ENCODE measurements around the gene PPP2R5A.
"Not testable (repeated sequence)": the region's sequence is repeated elsewhere in the genome, so short reads cannot be mapped to it uniquely, and the experiment has no call there.

Gene PPP2R5A

DNA sequence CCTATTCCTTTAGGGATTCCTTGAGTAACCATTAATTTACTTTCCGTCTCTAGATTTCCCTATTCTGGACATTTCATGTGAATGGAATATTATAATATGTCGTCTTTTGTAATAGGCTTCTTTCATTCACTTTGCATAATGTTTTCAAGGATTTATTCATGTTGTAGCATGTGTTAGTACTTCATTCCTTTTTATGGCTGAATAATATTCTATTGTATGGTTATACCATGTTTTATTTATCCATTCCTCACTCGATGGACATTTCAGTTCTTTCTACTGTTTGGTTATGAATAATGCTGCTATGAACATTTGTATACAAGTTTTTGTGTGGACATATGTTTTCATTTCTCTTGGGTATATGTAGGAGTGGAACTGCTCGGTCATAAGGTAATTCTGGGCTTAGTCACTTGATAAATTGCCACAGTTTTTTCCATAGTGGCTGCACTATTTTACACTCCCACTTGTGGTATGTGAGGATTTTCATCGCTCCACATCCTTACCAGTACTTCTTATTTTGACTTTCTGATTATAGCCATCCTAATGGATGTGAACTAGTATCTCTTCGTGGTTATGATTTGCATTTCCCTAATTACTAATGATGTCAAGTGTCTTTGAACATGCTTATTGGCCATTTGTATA, 17.7 kb downstream of the PPP2R5A start:
- DNase-seq = no peak

DNA sequence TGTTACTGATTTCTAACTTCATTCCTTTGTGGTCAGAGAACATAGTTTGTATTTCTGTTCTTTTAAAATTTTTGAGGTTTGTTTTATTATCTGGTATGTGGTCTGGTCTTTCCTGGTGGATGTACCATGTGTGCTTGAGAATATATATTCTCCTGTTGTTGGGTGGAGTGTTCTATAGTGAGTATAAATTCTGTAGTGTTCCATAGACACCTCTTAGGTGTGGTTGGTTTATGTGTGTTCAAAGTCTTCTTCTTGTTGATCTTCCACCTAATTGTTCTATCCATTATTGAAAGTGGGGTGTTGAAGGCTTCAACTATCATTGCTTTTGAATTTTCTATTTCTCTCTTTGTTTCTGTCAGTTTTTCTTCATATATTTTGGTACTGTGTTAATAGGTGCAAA, 20.1 kb downstream of the PPP2R5A start:
- no peak for DNase-seq

DNA sequence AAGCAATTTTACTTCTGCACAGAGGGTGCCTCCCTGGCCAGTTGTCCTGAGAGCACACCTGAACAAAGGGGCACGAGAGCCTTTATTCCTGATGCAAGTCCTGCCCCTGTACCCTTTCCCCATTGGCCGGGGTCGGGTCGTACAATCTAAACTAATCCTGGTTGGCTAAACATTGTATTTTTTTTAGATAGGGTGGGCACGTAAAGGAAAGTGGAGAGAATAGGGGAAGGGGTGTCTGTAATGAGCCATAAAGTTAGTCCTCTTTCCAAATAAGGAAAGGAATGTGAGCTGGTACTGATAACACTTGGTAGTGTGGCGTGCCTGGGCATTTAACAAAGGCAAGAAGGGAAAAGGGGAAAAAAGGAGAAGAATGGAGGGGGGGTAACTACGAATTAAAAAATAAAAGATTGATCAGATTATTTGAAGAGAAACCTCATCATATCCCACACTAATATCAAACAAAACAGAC, 20.8 kb downstream of the PPP2R5A start:
- not testable (repeated sequence) for DNase-seq

DNA sequence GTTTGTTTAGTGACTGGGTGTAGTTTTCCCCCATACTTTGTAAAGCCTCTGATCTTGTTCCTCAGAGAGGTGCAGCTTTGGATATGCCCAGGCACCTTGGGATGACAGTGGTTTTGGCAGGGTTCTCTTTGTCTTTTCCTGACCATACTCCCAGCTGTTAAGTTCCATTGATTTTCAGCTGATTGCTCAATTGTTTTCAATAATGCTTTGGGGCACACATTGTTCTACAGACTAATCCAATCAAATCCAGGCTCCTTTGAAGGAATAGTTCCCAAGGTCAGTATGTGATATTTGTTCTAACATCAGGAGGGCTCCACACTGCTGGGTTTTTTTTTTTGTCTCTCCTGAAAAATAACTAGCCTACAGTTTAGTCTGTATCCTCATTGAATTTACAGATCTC, 24.8 kb downstream of the PPP2R5A start:
- DNase-seq = no peak

DNA sequence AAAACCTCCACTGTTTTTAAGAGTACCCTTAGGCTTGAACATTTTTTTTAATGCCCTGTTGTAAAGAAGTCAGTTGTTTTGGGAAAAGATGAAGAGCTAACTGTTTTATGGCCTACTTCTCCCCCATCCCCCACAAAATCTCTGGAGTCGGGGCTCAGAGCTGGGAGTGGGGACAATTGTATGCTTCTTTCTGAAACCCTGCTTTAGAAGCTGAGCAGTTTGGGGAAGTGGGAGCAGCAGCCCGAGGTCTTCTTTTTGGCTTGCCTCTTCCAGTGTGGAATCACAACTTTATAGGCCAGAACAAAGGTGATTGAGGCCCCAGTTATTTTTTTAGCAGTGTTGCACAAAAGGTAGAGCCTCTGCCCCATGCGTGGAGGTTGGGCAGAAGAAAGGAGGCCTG, 25.2 kb downstream of the PPP2R5A start:
- DNase-seq = no peak

DNA sequence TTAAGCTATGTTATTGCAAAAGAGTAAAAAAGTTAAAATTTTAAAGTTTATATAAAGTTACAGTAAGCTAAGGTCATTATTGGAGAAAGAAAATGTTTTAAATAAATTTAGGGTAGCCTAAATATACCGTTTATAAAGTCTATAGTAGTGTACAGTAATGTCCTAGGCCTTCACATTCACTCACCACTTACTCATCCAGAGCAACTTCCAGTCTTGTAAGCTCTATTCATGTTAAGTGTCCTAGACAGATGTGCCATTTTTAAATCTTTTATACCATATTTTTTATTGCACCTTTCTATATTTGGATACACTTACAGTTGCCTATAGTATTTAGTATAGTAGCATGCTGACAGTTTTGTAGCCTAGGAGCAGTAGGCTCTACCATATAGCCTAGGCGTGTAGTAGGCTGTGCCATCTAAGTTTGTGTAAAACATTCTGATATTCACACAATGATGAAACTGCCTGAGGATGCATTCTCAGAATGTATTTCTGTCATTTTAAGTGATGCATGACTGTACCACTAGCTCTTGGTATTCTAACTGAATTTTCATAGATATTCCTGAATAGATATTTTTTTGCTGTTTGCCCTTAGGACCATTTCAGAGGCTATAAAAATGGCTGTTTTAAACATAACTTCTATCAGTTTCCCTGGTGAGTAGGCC, 26.8 kb downstream of the PPP2R5A start:
- no peak for DNase-seq

DNA sequence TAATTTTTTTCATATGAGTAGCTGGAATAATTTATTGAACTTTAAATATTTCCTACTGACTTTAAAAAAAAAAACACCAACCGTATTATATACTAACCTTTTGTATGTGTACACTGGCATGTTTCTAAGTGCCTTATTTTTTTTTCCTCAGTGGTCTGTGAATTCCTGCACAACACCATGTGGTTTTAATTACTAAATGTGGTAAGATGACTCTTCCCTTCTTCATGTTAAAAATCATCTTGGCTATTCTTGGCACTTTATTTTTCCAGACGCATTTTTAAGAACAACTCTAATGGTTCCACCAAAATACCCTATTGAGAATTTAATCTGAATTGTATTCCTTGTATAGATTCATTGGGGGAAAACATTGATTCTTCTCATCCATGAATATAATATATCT, 28.4 kb downstream of the PPP2R5A start:
- DNase-seq = no peak

DNA sequence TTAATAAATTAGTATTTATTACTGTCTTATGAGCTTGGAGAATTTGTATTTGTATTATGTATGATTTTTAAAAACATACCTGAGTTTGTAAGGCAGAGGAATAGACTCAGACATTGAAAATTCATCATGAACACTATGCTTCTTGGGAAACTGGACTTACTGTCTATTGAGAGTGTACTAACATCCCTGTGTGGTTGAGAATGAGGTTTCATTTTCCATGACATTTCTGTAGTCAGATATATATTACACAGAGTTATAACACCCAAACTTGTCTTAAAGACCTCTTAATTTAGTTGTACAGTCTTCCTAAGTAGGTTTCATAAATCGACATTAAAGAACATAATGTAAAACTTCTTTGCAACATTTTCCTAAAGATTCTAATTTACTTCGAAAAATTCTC, 30.0 kb downstream of the PPP2R5A start:
- no peak for DNase-seq

DNA sequence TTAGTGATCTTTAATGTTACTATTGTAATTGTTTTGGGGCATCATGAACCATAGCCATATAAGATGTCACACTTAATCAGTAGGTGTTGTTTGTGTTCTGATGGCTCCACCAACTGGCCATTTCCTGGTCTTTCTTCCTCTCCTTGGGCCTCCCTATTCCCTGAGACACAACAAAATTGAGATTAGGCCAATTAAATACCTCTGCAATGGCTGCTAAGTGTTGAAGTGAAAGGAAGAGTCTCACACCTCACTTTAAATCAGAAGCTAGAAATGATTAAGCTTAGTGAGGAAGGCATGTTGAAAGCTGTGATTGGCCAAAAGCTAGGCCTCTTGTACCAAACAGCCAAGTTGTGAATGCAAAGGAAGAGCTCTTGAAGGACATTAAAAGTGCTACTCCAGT, 30.7 kb downstream of the PPP2R5A start:
- peak in 1 of 2 donors; percentile 31 for DNase-seq

DNA sequence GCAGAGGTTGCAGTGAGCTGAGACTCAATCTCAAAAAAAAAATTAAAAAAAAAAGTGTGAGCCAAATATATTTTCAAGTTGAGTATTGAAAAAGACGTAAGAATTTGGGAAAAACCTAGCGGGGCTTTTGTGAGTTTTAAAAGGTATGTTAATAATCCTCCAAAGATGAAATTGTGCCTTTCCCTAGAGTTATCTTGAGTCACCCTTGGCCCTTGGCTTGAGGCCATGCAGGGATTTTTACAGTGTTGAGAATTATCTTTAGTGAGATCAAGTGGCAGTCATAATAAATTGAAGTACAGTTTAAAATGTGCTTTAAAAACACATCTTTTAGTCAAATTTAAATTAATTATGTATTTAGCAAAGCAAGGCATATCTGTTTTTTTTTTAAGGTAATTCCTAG, 32.7 kb downstream of the PPP2R5A start:
- DNase-seq = no peak

DNA sequence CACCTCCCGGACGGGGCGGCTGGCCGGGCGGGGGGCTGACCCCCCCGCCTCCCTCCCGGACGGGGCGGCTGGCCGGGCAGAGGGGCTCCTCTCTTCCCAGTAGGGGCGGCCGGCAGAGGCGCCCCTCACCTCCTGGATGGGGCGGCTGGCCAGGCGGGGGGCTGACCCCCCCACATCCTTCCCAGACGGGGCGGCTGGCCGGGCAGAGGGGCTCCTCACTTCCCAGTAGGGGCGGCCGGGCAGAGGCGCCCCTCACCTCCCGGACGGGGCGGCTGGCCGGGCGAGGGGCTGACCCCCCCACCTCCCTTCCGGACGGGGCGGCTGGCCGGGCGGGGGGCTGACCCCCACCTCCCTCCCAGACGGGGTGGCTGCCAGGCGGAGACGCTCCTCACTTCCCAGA, 35.8 kb downstream of the PPP2R5A start:
- not testable (repeated sequence) for DNase-seq

DNA sequence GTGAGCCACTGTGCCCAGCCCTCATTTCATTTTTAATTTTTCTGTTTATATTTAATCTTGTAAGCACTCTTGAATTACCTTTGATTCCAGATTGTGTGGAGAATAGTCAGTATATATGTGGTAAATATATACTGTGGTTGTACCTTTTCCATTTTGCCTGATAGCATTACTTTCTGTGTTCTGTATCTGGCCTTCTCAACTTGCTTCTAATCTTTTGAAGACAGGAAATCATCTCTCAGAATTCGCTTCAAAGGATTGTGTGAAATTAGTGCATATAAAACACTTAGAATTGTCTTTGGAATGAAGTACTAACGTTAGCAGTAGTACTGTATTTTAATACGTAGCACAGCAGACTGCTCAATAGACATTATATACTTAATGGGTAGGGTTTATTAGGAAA, 37.9 kb downstream of the PPP2R5A start:
- no peak for DNase-seq

DNA sequence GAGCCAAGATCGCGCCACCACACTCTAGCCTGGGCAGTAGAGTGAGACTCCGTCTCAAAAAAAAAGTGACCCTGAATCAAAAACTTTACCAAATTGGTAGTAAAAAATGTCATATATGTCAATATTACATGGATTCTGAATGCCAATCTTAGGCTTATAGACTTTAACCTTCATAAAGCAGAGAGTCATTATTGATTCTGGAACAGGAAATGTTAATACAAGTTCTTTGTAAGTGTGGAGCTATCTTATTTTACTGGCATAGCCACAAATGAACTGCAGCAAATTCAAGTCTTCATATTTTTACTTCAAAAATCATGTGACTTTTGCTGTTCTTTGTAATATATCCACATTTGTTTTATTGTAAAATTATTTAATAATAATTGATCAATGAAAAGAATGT, 41.3 kb downstream of the PPP2R5A start:
- no peak for DNase-seq

DNA sequence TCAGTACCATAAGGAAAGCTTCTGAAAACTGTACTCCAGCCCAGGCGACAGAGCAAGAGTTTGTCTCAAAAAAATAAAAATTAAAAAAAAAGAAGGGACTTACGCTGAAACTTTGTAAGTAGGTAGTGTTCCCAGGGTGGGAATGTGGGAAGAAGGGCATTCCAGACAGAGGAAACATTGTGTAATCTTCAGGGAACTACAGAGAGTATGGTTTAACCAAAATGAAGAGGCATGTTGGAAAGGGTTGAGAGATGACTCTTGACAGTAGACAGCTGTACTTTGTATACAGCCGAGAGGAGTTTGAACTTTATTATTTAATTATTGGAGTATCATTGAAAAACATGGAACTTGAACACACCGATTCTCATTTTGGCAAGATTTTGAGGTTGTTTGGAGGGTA, 43.0 kb downstream of the PPP2R5A start:
- no peak for DNase-seq

DNA sequence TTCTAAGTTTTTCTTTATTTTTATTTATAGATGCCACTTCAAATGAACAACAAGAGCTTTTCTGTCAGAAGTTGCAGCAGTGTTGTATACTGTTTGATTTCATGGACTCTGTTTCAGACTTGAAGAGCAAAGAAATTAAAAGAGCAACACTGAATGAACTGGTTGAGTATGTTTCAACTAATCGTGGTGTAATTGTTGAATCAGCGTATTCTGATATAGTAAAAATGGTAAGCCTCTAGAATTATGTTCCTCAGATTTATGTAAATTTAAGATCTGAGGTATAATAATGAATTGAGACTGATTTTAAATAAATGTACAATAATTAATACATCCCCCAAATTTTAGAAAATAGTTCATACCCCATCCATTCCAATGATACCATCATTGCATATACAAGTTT, 43.9 kb downstream of the PPP2R5A start:
- DNase-seq = no peak

DNA sequence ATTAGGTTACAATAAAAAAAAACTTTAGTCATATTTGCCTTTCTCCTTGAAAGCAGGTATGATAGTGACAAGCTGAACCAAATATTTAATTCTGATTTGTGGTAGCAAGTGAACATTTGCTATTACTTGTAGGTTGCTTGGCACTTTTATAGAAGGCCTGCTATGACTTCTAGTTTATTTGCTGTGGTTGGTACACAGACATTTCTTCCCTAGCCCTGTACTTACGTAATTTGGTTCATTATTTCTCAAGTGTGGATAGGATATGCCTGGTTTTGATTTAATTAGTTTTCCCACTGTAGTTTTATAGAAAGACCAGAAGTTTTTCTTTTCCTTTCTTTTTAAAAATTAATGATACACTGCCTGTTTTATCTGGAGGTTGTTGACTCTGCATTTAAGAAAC, 55.9 kb downstream of the PPP2R5A start:
- DNase-seq = no peak

DNA sequence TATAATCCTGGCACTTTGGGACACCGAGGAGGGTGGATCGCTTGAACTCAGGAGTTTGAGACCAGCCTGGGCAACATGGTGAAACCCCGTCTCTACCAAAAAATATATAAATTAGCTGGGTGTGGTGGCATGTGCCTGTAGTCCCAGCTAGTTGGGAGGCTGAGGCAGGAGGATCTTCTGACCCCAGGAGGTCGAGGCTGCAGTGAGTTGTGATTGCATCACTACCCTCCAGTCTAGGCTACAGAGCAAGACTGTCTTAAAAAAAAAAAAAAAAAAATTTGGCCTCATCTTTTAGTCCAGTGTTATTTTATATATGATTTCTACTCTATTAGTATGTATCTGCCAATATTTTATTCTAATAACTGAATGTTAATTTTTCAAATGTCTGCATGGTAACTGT, 59.7 kb downstream of the PPP2R5A start:
- no peak for DNase-seq

DNA sequence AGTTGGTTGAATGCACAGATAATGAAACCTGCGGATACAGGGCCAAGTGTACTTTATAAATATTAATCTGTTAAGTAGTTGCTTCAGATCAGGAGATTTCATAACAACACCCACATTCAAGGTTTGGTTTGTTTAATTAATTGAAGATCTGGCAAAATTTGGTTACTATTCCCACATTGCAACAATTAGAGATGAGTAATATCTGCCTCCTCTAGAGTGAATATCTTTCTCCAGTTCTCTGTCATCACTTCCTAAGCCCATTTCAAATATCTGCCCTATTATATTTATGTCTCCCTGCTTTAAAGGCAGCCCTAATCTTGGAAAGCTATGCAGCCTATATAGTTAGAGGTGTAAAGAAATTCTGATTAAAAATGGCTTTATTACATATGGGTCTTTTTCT, 61.4 kb downstream of the PPP2R5A start:
- DNase-seq = no peak

DNA sequence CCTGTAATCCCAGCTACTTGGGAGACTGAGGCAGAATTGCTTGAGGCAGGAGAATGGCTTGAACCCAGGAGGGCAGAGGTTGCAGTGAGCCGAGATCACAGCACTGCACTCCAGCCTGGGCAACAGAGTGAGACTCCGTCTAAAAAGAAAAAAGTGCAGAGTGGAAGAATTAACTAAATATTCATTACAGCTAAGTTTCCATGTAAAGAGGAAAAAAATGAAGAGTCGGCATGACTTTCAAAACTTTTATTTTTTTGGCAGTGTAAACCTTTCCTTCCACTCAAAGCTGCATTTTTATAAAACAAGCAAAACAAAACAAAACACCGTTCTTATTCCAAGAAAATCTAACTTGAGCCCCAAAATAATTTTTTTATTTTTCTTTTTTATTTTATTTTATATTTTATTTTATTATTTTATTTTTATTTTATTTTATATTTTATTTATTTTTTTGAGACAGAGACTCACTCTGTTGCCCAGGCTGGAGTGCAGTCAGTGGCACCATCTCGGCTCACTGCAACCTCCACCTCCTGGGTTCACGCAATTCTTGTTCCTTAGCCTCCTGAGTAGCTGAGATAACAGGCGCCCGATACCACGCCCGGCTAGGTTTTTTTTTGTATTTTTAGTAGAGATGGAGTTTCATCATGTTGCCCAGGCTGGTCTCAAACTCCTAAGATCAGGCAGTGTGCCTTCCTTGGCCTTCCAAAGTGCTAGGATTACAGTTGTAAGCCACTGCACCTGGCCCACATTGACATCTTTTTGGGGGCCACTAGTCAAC, 66.6 kb downstream of the PPP2R5A start:
- no peak for DNase-seq

DNA sequence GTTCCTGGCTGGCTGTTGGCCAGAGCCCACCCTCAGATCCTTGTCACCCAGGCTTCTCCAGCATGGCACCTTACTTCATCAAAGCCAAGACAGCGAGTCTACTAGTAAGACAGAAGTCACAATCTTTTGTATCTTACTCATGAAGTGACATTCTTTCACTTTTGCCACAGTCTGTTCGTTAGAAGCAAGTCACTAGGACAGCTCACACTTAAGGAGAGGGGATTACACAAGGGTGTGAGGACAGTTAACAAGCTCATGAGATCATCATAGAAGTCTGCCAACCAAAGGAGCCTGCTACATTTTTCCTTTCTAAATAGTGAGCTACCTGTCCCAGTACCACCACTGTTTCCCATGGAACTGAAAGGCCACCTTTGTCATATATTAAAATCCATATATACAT, 68.0 kb downstream of the PPP2R5A start:
- DNase-seq = no peak

DNA sequence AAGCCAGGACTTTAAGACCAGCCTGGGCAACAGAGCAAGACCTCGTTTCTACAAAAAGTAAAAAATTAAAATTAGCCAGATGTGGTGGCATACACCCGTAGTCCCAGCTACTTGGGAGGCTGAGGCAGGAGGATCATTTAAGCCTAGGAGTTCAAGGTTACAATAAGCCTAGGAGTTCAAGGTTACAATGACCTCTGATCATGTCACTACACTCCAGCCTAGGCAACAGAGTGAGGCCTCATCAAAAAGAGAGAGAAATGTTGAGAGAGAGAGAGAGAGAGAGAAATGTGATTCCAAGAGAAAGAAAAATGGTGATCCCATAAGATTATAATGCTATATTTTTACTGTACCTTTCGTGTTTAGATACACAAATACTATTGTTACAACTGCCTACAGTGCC, 69.3 kb downstream of the PPP2R5A start:
- DNase-seq = no peak

DNA sequence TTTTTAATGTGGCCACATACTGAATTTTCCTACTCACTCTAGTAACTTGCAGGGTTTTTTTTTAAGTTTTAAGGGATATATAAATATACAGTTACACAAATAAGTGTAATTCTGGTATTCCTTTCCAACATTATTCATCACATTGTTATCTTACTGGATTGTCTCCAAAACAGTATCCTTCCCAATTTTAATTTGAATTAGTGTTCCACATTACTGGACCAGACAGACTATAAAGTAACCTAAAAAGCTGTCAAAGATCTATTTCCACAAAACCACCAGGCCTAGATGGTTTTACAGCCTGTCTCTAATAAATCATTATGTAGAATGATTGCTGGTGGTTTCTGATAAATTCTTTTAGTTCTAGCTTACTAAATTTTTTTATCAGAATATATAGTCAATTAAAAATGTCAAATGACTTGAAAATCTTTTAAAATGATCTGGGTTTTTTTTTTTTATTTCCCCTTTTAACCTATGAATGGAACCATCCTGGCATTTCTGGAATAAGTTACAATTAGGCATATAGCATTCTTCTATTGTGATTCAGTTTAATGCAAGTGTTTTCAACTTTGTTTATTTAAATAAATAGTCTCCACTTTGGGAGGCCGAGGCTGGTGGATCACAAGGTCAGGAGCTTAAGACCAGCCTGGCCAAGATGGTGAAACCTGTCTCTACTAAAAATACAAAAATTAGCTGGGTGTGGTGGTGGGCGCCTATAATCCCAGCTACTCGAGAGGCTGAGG, 70.2 kb downstream of the PPP2R5A start:
- no peak for DNase-seq

DNA sequence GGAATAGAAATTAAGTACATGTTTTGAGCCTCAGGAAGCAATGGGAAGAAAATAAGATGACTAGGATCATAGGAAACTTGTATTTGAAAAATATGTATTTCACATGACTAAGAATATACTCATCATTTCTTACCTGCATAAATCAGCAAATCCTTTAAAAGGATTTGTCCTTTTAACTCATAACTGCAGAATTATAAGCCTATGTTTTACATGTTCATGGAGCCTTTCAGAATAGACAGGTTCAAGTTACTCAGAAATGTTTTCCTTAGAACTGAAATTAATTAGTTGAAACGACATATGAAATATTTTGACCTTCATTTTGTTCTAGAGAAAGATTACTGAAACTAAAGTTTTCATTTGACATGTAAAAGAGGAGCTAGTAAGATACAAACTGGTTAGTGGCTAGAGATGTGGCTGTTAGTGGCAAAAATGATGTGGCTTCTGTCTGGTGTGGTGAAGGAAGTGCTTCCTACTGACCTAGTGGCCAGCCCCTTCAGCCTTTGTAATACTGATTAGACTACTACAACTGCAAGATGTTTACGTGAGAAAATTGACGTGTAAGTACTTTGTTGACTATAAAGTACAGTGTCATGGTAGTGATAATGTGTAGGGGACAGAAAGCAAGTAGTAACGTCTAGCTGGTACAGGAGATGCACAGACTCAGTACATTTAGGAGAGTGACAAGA, 74.7 kb downstream of the PPP2R5A start:
- DNase-seq = no peak

Data from CD4-positive, alpha-beta T cell treated with Interferon alpha-2 for 1 hour (primary cell).